Measurements from ENCODE around the gene OR56A3.

Gene OR56A3, protein sequence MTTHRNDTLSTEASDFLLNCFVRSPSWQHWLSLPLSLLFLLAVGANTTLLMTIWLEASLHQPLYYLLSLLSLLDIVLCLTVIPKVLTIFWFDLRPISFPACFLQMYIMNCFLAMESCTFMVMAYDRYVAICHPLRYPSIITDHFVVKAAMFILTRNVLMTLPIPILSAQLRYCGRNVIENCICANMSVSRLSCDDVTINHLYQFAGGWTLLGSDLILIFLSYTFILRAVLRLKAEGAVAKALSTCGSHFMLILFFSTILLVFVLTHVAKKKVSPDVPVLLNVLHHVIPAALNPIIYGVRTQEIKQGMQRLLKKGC

DNA sequence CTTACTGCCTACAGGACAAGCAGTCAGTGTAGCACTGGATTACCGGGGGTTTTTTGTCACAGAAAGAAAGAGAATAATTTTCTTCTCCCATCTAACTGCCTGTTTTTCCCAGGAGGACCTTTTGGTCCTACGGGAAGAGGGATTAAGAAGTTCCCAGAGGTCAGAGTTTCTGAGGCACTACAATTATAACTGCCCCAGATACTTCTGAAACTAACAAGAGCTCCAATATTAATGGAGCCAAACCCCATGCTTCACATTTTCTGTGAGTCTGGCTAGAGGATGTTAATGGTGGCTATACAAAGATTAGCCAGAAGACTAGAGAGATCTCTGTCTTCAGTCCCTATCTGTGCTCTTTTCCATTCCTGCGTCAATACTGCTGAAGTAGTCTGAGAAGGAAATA lies at the start of gene OR56A3:
Gene OR56A3, plus strand, starts transcription at position 301 of the 400 bp plus-strand sequence. CDS start 5,096 bp downstream, outside the sequence.
- ChIA-PET POLR2A (no interaction called here), CTCF (no interaction called here)
- TF ChIP-seq BHLHE40 (IDR thresholded peaks at IDR 0.05; ENCODE audit: borderline replicate concordance) (no peak), ARNT (IDR thresholded peaks at IDR 0.05) (no peak), LEF1 (IDR thresholded peaks at IDR 0.05; ENCODE audit: borderline replicate concordance) (no peak), SP1 (IDR thresholded peaks at IDR 0.05) (no peak), NFRKB (IDR thresholded peaks at IDR 0.05) (no peak), FOXA1 (IDR thresholded peaks at IDR 0.05) (no peak), L3MBTL2 (conservative IDR thresholded peaks at IDR 0.05) (no peak), TARDBP (IDR thresholded peaks at IDR 0.05) (no peak), ELF4 (IDR thresholded peaks at IDR 0.05) (no peak), FOXK2 (IDR thresholded peaks at IDR 0.05) (no peak), HDGF (IDR thresholded peaks at IDR 0.05; ENCODE audit: borderline replicate concordance) (no peak), SUZ12 (IDR thresholded peaks at IDR 0.05) (no peak), ZNF384 (IDR thresholded peaks at IDR 0.05) (no peak), FOXM1 (IDR thresholded peaks at IDR 0.05; ENCODE audit: borderline replicate concordance) (no peak), CTBP1 (IDR thresholded peaks at IDR 0.05; ENCODE audit: borderline replicate concordance) (no peak)
- TF ChIP-seq, protein P1, sequence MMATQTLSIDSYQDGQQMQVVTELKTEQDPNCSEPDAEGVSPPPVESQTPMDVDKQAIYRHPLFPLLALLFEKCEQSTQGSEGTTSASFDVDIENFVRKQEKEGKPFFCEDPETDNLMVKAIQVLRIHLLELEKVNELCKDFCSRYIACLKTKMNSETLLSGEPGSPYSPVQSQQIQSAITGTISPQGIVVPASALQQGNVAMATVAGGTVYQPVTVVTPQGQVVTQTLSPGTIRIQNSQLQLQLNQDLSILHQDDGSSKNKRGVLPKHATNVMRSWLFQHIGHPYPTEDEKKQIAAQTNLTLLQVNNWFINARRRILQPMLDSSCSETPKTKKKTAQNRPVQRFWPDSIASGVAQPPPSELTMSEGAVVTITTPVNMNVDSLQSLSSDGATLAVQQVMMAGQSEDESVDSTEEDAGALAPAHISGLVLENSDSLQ (IDR thresholded peaks at IDR 0.05), result no peak

DNA sequence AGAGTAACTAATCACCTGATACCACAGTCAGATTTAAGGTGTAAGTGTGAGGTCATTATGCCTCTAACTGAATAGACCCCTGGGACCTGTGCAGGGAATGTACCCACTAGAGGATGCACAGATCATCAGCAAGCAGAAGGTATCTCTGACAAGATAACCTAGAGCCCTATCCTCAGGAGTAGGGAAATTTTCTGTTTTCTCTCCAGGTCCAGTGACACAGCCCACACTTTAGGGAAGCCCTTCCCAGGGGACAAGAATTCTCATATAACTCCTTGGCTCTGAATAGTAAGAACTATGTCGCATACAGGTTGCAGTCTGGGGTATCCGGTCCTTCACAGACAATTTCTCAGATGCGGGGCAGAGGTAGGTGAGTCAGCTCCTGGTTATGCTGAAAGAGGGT lies 49.1 kb upstream of the OR56A3 start, which contains the start of gene OR52E5:
Gene OR52E5, plus strand, starts transcription at position 301 of the 400 bp plus-strand sequence. CDS start 7,569 bp downstream, outside the sequence.
- TF ChIP-seq FOXA1 (IDR thresholded peaks at IDR 0.05), result no peak
- no peak for DNase-seq (ENCODE audit: extremely low spot score)
- POLR2A ChIA-PET, result no interaction called here
- CTCF ChIA-PET, result no interaction called here

More for the DNA sequence above, at the start of gene OR56A3:
- DNase-seq (ENCODE audit: extremely low spot score), result no peak

DNA sequence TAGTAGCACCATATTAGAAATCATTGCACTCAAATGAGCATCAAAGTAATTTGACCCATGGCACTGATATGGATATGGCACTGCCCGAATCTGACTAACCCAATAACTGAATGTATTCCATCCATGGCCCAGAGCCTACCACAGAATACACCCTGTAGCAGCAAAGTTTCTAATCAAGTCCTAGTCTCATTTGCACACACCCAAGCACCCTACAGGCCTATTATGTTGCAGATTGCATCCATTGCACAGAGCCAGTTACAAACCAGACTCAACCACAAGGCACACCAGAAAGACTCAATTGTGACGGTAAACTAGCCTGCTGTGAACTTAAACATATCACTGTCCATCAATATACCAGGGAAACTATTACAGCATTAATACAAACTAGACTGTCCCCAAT lies 42.5 kb upstream of the OR56A3 start:
- ChIA-PET POLR2A (no interaction called here), CTCF (no interaction called here)
- no peak for DNase-seq (ENCODE audit: extremely low spot score)
- TF ChIP-seq CTBP1 (IDR thresholded peaks at IDR 0.05; ENCODE audit: borderline replicate concordance) (no peak), FOXK2 (IDR thresholded peaks at IDR 0.05) (no peak), BHLHE40 (IDR thresholded peaks at IDR 0.05; ENCODE audit: borderline replicate concordance) (no peak), ZNF384 (IDR thresholded peaks at IDR 0.05) (no peak), FOXM1 (IDR thresholded peaks at IDR 0.05; ENCODE audit: borderline replicate concordance) (no peak), LEF1 (IDR thresholded peaks at IDR 0.05; ENCODE audit: borderline replicate concordance) (no peak), TARDBP (IDR thresholded peaks at IDR 0.05) (no peak), ELF4 (IDR thresholded peaks at IDR 0.05) (no peak), ARNT (IDR thresholded peaks at IDR 0.05) (no peak), SUZ12 (IDR thresholded peaks at IDR 0.05) (no peak), SP1 (IDR thresholded peaks at IDR 0.05) (no peak), HDGF (IDR thresholded peaks at IDR 0.05; ENCODE audit: borderline replicate concordance) (no peak), NFRKB (IDR thresholded peaks at IDR 0.05) (no peak), FOXA1 (IDR thresholded peaks at IDR 0.05) (no peak), L3MBTL2 (conservative IDR thresholded peaks at IDR 0.05) (no peak)
- TF ChIP-seq, protein P1 (IDR thresholded peaks at IDR 0.05), result no peak

DNA sequence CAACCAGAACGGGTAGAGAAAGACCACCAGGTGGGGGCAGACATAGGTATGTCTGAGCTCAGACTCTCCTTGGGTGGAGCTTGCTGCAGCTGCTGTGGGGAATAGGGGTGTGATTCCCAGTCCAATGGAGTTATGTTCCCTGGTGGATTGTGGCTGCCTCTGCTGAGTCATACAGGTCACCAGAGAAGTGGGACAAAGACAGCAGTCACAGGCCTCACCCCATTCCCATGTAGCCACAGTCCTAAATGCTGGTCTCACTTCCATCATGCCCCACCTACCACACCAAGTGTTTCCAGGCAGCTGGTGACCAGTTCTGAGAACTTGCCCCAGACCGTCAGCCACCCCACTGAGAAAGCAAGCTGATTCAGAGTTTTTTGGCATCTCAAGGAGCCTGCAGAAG lies 31.5 kb upstream of the OR56A3 start:
- ChIA-PET POLR2A (no interaction called here), CTCF (no interaction called here)
- TF ChIP-seq ZNF384 (IDR thresholded peaks at IDR 0.05) (no peak), ARNT (IDR thresholded peaks at IDR 0.05) (no peak), BHLHE40 (IDR thresholded peaks at IDR 0.05; ENCODE audit: borderline replicate concordance) (no peak)
- TF ChIP-seq, protein P1 (IDR thresholded peaks at IDR 0.05), result no peak
- DNase-seq (ENCODE audit: extremely low spot score), result no peak

DNA sequence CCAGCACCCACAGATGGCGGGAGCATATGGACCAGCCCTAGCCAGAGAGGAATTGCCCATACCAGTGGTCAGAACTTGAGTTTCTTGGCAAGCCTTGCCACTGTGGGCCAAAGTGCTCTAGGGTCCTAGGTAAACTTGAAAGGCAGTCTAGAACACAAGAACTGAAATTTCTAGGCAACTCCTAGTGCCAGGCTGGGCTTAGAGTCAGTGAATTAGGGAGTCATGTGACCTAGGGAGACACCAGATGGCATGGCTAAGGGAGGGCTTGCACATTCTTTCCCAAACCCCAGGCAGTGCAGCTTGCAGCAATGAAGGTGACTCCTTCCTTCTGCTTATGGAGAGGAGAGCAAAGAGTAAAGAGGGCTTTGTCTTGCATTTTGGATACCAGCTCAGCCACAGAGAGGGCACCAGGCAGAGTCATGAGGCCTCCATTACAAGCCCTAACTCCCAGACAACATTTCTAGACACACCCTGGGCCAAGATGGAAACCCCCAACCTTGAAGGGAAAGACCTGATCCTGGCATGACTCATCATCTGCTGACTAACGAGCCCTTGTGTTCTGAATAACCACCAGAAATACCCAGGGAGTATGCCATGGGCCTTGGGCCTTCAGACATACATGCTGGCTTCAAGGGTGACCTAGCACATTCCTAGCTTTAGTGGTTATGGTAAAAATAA lies 19.2 kb upstream of the OR56A3 start:
- CTCF ChIA-PET, result no interaction called here
- POLR2A ChIA-PET, result no interaction called here
- DNase-seq (ENCODE audit: extremely low spot score), result no peak
- TF ChIP-seq, protein P1 (IDR thresholded peaks at IDR 0.05), result no peak
- TF ChIP-seq L3MBTL2 (conservative IDR thresholded peaks at IDR 0.05), result no peak
- no peak for TF ChIP-seq NFRKB (IDR thresholded peaks at IDR 0.05)
- no peak for TF ChIP-seq SP1 (IDR thresholded peaks at IDR 0.05)
- TF ChIP-seq FOXA1 (IDR thresholded peaks at IDR 0.05), result no peak
- TF ChIP-seq HDGF (IDR thresholded peaks at IDR 0.05; ENCODE audit: borderline replicate concordance), result no peak
- TF ChIP-seq FOXK2 (IDR thresholded peaks at IDR 0.05), result no peak
- no peak for TF ChIP-seq ZNF384 (IDR thresholded peaks at IDR 0.05)
- TF ChIP-seq LEF1 (IDR thresholded peaks at IDR 0.05; ENCODE audit: borderline replicate concordance), result no peak

DNA sequence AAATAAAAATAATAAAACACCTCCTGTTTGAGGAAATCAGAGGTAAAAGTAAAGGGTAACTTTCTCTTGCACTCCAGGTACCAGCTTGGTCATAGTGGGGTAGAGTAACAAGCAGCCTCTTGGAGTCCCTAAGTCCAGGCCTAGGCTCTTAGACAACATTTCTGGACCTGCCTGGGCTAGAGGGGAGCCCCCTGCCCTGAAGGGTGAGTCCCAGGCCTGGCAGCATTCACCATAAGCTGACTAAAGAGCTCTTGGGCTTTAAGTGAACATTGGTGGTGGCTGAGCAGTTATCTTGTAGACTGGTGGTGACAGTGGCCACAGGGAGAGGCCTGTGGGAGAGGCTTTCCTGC lies 18.6 kb upstream of the OR56A3 start:
- DNase-seq (ENCODE audit: extremely low spot score), result no peak
- TF ChIP-seq, protein P1 (IDR thresholded peaks at IDR 0.05), result no peak
- TF ChIP-seq SUZ12 (IDR thresholded peaks at IDR 0.05), result no peak
- no peak for TF ChIP-seq FOXK2 (IDR thresholded peaks at IDR 0.05)
- ChIA-PET CTCF (no interaction called here), POLR2A (no interaction called here)

Measured in HEK293T (cell line).